Measurements from ENCODE around the gene CHTF8.
A peak's percentile ranks its signal among the peaks of the same experiment; 100 is the strongest.

Gene CHTF8

GRCh38 chr16:69112285-69113129 lies 19.9 kb downstream of the CHTF8 start:
- peak; percentile 41 for DNase-seq (ENCODE audit: low spot score)

GRCh38 chr16:69111876-69112230 lies 20.5 kb downstream of the CHTF8 start:
- no peak for DNase-seq (ENCODE audit: low spot score)

GRCh38 chr16:69111216-69111875 lies 21.0 kb downstream of the CHTF8 start:
- DNase-seq (ENCODE audit: low spot score), result no peak

- DNase-seq (ENCODE audit: low spot score), result no peak
Measured at GRCh38 chr16:69110406-69110805, 22.0 kb downstream of the CHTF8 start.

- no peak for DNase-seq (ENCODE audit: low spot score)
Measured at GRCh38 chr16:69109486-69110270, 22.7 kb downstream of the CHTF8 start.

- no peak for DNase-seq (ENCODE audit: low spot score)
Measured at GRCh38 chr16:69108905-69109252, 23.5 kb downstream of the CHTF8 start.

DNA sequence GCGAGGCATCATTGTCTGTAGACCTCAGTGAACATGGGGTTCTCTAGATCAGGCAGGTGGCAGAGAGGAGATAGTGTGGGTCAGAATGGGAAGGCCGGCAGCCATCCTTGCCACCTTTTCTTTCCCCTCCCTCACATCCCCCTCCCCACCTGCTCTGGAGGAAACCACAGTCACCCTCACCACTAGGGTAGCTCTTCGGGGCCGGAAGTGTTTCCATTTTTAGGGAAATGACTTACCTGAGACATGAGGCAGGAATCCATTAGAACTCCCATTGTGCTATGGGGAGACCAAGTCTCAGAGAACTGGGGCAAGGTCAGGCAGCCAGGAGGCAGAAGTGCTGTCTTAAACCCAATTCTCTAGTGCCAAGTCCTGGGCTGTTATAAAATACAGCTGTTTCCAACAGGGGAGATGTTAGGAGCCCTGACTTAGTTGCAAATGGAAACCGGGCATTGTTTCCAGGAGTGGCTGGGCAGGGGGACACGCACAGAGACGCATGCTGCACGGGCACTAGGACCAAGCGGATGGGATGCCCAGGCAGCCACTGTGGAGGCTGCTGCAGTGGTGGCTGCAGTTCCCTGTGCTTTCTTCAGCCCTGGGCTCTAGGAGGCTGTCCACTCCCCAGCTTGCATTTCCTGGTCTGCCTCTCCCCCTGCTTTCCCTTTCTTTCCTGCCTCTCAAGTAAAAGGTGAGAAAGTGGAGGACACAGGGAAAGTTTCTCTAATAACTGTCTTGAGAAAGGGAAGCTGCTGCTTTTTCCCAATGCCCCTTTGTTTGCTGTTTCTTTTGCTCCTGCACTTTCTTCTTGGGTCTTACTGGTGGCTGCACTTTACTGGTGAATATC lies 24.1 kb downstream of the CHTF8 start:
- no peak for DNase-seq (ENCODE audit: low spot score)

DNA sequence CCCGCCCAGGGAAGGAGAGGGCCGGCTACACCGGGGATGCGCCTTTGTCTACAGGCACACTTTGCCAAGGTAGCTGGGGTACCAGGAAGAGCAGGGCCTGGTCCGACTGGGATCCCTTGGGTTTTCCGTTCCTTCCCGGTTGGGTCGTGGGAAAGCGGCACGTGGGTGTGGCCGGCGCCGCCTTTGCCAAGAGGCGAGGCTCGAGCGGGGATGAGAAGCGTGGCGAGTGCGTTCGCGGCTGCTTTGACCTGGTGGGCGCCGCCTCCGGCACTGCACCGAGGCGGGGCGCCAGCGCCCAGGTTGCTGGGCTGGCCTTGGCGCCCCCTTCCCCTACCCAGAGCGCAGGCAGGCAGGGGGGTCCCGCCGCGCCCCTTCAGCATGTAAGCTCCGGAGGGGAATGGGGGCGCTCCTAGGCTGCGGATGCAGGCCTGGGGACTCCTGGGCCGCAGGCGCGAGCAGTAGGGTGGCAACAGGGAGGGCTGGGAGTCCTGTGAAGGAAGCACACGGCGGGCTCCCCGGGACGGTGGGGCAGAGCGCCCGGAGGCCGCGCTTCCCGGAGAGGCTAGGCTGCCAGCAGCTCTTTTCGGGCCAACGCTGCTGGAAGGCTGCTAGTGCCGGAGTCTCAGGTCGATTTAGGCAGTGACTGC lies 24.9 kb downstream of the CHTF8 start:
- no peak for DNase-seq (ENCODE audit: low spot score)

- DNase-seq (ENCODE audit: low spot score), result no peak
Measured at GRCh38 chr16:69106491-69107315, 25.7 kb downstream of the CHTF8 start.

- DNase-seq (ENCODE audit: low spot score), result no peak
Measured at GRCh38 chr16:69105501-69106361, 26.7 kb downstream of the CHTF8 start, which contains the start of gene HAS3. Gene HAS3 (plus strand): TSS chr16:69105653. CDS start chr16:69109396, 3,743 bp downstream.

- no peak for DNase-seq (ENCODE audit: low spot score)
Measured at GRCh38 chr16:69100071-69100691, 32.2 kb downstream of the CHTF8 start.

DNA sequence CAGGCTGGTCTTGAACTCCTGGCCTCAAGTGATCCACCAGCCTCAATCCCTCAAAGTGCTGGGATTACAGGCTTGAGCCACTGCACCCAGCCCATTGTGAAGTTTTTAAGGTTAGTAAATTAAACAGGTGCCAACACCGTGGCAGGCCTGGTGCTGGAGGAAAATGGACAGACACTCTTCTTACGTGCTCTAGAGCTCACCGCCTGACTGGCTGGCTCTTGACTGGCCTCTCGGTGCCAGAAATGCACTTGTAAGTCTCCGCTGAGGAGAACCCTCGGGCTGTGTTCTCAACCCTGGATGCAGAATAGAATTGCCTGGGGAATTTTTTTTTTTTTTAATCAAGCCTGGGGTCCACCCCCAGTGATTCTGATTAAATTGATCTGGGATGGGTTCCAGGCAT lies 37.2 kb downstream of the CHTF8 start:
- DNase-seq (ENCODE audit: low spot score), result no peak

DNA sequence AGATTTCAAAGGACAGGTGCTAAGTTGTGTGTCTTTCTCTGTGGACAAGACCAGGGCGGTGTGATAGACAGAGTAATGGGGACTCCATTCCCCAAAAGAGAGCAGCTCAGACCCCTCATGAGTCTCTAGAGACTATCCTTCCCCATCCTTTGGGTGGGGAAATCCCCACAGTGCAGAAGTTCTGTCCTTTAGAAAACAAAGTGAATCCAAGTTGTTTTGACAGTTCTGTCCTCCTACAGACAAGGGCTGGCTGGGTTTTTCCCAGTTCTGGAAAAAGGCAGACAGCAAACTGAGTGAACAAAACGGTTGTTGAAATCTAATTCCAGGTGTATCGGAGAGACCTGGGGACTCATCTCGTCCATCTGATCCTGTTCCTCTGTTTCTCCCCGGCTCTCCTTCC lies 37.9 kb downstream of the CHTF8 start:
- no peak for DNase-seq (ENCODE audit: low spot score)

GRCh38 chr16:69093974-69094373 lies 38.4 kb downstream of the CHTF8 start:
- DNase-seq (ENCODE audit: low spot score), result no peak

DNA sequence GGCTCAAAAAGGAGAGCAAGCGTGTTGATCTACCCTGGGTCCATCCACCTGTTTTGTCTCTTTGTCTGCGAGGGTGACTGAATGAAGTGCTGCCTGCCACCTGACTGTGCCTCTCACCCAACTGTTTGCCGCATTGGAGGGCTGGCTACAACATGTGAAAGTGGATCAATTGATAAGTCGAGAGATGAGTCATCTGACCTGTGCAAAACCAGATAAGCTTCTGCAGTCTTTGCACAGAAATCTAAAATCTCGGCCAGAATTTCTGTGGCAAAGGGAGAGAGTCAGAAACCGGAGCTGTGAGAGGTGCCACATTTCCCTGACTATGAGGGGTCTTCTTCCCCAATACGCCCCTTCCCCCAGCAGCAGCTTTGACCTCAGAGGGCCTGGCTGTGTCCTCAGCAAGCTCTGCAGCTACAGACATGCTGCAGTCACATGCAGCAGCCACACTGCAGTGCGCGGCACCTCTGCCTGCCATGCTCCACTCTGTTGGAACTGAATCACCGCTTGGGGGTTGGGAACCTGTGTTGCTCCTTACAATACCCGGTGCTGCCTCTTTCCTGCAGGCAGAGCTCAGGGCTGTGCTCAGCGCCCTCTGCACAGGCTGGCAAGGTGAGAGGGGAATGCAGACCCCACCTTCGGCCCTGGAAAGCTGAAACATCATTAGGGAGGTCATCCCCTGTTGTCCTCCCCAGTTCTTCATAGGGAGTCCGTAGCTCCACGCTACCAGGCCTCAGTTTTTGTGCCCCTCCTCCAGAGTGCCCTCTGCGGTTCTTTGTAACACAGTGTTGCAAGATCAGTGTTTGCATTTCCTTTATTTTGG lies 43.1 kb downstream of the CHTF8 start:
- no peak for DNase-seq (ENCODE audit: low spot score)

DNA sequence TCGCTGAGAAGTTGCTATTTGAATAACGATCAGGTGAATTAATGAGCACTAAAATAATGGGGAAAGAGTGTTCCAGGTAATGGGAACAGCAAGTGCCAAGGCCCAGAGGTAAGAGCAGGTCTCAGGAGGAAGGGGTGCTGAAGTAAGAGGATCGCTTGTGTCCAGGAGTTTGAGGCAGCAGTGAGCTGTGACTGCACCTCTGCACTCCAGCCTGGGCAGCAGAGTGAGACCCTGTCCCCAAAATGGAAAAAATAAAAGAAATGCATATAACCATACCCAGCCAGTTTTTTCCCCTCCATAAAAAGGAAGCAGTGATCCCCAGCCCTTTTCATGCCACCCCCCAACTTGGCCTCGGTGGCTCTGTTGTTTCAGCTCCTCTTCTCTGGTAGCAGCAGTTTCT lies 43.7 kb downstream of the CHTF8 start:
- no peak for DNase-seq (ENCODE audit: low spot score)

DNA sequence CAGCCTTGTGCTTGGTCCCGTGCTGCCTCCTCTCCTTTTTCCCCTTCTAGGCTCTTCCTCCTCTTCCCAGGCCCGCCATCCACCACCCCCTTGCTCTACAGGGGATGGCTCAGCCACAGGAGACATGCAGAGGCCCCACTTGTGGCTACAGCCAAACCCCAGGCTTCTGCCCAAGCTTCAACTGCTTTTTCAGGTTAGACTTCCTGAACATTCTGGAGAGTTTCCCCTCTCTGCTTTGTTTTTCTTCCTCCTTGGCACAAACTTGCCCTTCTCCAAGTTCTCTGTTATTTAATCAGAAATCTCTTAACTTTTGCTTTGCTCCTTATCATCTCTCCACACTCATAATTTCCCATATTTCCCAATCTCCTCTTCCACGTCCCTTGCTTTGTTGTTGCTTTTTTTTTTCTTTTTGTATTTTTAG lies 45.2 kb downstream of the CHTF8 start:
- DNase-seq (ENCODE audit: low spot score), result no peak

- DNase-seq (ENCODE audit: low spot score), result no peak
Measured at GRCh38 chr16:69085032-69085695, 47.2 kb downstream of the CHTF8 start.
